Left ventricle myocardium inferior (tissue), 1 donor: ENCODE data around the gene EHD2. TPM values are rescaled to one million over a fixed set of nuclear protein-coding genes. Genes with fewer than 3 reads are reported as not detected.
"Not testable (repeated sequence)": the region's sequence is repeated elsewhere in the genome, so short reads cannot be mapped to it uniquely, and the experiment has no call there.

Experiments
- DNase-seq: peaks from one replicate; pipeline ENCODE4 v3.0.0-alpha.2; 2020
- H3K27ac ChIP-seq: fragments of 200-600 bp; replicated peaks from 2 replicates; pipeline ENCODE4 v1.8.0; 2021
- H3K27me3 ChIP-seq: fragments of 200-600 bp; 2 replicates; pipeline ENCODE4 v1.8.0; 2021; ENCODE audit warnings: low read depth
- H3K36me3 ChIP-seq: fragments of 200-600 bp; 2 replicates; pipeline ENCODE4 v1.8.0; 2021
- H3K4me1 ChIP-seq: fragments of 200-600 bp; 2 replicates; pipeline ENCODE4 v1.8.0; 2021
- H3K4me3 ChIP-seq: fragments of 200-600 bp; 2 replicates; pipeline ENCODE4 v1.8.0; 2021; ENCODE audit warnings: mild to moderate bottlenecking, moderate library complexity
- H3K9me3 ChIP-seq: fragments of 200-600 bp; replicated peaks from 2 replicates; pipeline ENCODE4 v1.8.0; 2021
- CTCF ChIP-seq: fragments of 200-600 bp; IDR thresholded peaks from 2 replicates; pipeline ENCODE4 v1.8.0; 2021; ENCODE audit warnings: antibody characterized with exemption, mild to moderate bottlenecking, borderline replicate concordance
- intact Hi-C: fragments of 100-400 bp; cut with micrococcal nuclease; formaldehyde crosslinking; loops from one replicate; pipeline ENCODE4 v1.11.0; 2022
- total RNA-seq: library from RNA; stranded (reverse); fragmentation: NEBNext Ultra II Directional; extraction: Animal tissue kit (Norgen Biotek cat#: 25700); gene quantifications from one replicate; pipeline ENCODE4 v1.2.1, GENCODE V29; 2021
- donor health status: DM: no; HTN: yes; CAD: no; lungs with severe emphysema.

Gene EHD2
- total RNA-seq, 1 donor from 2014 or later: 48.2 TPM

GRCh38 chr19:47707135-47707925 lies 5.9 kb upstream of the EHD2 start:
- intact Hi-C loops: loop anchor here (2.0 kb wide), 1 partner anchor 271 kb away; no protein-coding TSS in a partner anchor
- Histone ChIP-seq H3K9me3 (no peaks in the 10 kb centered on the region), H3K27me3 (peaks cover 8% of the 10 kb centered on the region), H3K4me3 (no peak overlapping the region), H3K4me1 (no peaks in the 10 kb centered on the region), H3K27ac (no peak overlapping the region), H3K36me3 (peaks cover 13% of the 10 kb centered on the region)
- peak; percentile 86 for TF ChIP-seq CTCF
- DNase-seq: peak; percentile 66

- H3K27ac ChIP-seq: no peak overlapping the region
- intact Hi-C loops: no loop called here
- peaks cover 24% of the 10 kb centered on the region for H3K27me3 ChIP-seq
- H3K36me3 ChIP-seq: peaks cover 6% of the 10 kb centered on the region
- no peak for DNase-seq
- H3K4me1 ChIP-seq: peaks cover 36% of the 10 kb centered on the region
- H3K9me3 ChIP-seq: peaks cover 6% of the 10 kb centered on the region
- TF ChIP-seq CTCF: no peak
- no peak overlapping the region for H3K4me3 ChIP-seq
These were observed 1.5 kb upstream of the EHD2 start for GRCh38 chr19:47711652-47712242.

- H3K4me1 ChIP-seq: peaks cover 61% of the 10 kb centered on the region
- TF ChIP-seq CTCF: no peak
These were observed 1.1 kb downstream of the EHD2 start for GRCh38 chr19:47714339-47714738.

GRCh38 chr19:47714855-47715254 lies 1.6 kb downstream of the EHD2 start:
- DNase-seq, H3K9me3 ChIP-seq, intact Hi-C loops: not testable (repeated sequence)
- H3K4me1 ChIP-seq: peaks cover 63% of the 10 kb centered on the region
- peaks cover 22% of the 10 kb centered on the region for H3K36me3 ChIP-seq
- peak overlapping the region; percentile 76 for H3K4me3 ChIP-seq
- peaks cover 24% of the 10 kb centered on the region for H3K27me3 ChIP-seq
- peak overlapping the region; percentile 94 for H3K27ac ChIP-seq

More at GRCh38 chr19:47714339-47714738, 1.1 kb downstream of the EHD2 start:
- H3K27me3 ChIP-seq: peaks cover 24% of the 10 kb centered on the region
- H3K36me3 ChIP-seq: peaks cover 22% of the 10 kb centered on the region
- peaks cover 6% of the 10 kb centered on the region for H3K9me3 ChIP-seq
- intact Hi-C loops: no loop called here
- peak overlapping the region; percentile 76 for H3K4me3 ChIP-seq
- no peak for DNase-seq
- H3K27ac ChIP-seq: peak overlapping the region; percentile 94

GRCh38 chr19:47716270-47716937 lies 3.2 kb downstream of the EHD2 start:
- peaks cover 78% of the 10 kb centered on the region for H3K4me1 ChIP-seq
- no peak for DNase-seq
- peaks cover 24% of the 10 kb centered on the region for H3K27me3 ChIP-seq
- peaks cover 6% of the 10 kb centered on the region for H3K9me3 ChIP-seq
- peaks cover 22% of the 10 kb centered on the region for H3K36me3 ChIP-seq
- TF ChIP-seq CTCF: no peak
- peak overlapping the region; percentile 76 for H3K4me3 ChIP-seq
- intact Hi-C loops: no loop called here
- H3K27ac ChIP-seq: peak overlapping the region; percentile 93

GRCh38 chr19:47718415-47719046 lies 5.3 kb downstream of the EHD2 start:
- H3K27ac ChIP-seq: peak overlapping the region; percentile 93
- H3K9me3 ChIP-seq, intact Hi-C loops, DNase-seq: not testable (repeated sequence)
- peaks cover 22% of the 10 kb centered on the region for H3K36me3 ChIP-seq
- peaks cover 13% of the 10 kb centered on the region for H3K27me3 ChIP-seq
- peaks cover 90% of the 10 kb centered on the region for H3K4me1 ChIP-seq
- H3K4me3 ChIP-seq: peak overlapping the region; percentile 56
